Stimulated activated CD8-positive, alpha-beta memory T cell treated with anti-CD3 and anti-CD28 coated beads, Interleukin-7, amount 100 ng/mL, for 4 hours (primary cell): ENCODE results near the gene EMP3.

Experiments
- DNase-seq, 2 donors: peaks; one replicate each; pipeline ENCODE4 v3.0.0-alpha.2; 2020; ENCODE audit warnings: low read depth in 2 of 2

Gene EMP3

GRCh38 chr19:48379058-48379457 is 53.7 kb downstream of the EMP3 start:
- DNase-seq, result no peak
